PFSK-1 (cell line): Measurements from ENCODE around the gene TNNC1.

ENCODE experiments used
- FOXP2 ChIP-seq: optimal IDR thresholded peaks from 2 replicates; pipeline ENCODE3; 2011; ENCODE audit warnings: borderline replicate concordance, control low read depth, inconsistent platforms; ENCODE audit not compliant: insufficient read depth; ENCODE audit errors: extremely low read length, extremely low read depth
- POLR2AphosphoS5 ChIP-seq: IDR thresholded peaks from 2 replicates; pipeline ENCODE4 v1.6.1; 2012; ENCODE audit warnings: low read depth, mild to moderate bottlenecking, control low read depth, low read length, moderate library complexity
- SIN3A ChIP-seq: IDR thresholded peaks from 2 replicates; pipeline ENCODE4 v1.6.1; 2012; ENCODE audit warnings: mild to moderate bottlenecking, low read length, moderate library complexity, borderline replicate concordance; ENCODE audit not compliant: insufficient read depth
- TAF1 ChIP-seq: IDR thresholded peaks from 2 replicates; pipeline ENCODE4 v1.6.1; 2012; ENCODE audit warnings: low read length, control low read depth, borderline replicate concordance; ENCODE audit not compliant: insufficient read depth
- TF ChIP-seq, protein P1 (sequence below), 2 experiments: IDR thresholded peaks; 2 replicates each; pipeline versions ENCODE4 v1.6.1 to v1.8.0; 2011 to 2012; ENCODE audit warnings: low read depth in 2 of 2, low read length in 2 of 2, control low read depth in 1 of 2, inconsistent platforms in 1 of 2, mild to moderate bottlenecking in 1 of 2, moderate library complexity in 1 of 2; ENCODE audit not compliant: insufficient read depth in 1 of 2

DNA sequence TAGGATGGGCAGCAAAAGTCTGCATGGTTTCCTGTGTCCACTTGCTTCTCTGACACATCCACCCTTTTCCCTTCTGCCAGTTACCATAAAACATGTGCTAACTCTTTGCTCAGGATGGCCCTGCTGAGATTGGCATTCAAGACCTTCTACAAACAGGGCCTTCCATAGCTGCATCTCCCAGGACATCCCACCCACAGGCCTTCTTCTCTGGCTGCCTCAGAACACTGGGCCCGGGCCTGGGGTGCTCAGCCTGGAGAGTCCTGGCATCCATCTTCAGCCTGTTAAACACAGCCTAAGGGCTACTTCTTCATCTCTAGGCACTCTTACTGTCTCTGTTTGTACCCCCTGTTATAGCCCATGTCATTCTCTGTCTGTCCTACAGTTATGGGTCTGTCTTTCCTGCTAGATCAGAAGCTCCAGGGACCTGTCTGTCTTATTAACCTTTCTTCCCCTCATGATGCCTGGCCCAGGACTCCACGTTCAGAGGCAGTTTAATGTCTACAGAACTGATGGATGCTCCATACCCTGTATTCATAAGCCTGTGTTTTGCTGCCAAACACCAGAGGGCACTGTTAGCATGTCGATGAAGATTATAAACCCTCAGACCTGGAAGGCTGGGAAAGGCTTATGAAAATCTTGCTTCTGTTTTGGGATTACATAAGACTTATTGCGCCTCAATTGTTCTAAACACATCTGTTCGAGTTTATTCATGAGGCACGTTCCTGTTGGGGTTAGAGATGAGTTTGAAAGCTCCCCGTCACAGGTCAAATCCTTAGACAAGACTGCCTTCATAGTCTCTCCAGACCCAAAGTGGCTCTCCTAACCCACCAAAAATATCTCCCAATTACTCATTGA lies 25.5 kb downstream of the TNNC1 start:
- TF ChIP-seq POLR2AphosphoS5, result no peak
- TF ChIP-seq, protein P1, sequence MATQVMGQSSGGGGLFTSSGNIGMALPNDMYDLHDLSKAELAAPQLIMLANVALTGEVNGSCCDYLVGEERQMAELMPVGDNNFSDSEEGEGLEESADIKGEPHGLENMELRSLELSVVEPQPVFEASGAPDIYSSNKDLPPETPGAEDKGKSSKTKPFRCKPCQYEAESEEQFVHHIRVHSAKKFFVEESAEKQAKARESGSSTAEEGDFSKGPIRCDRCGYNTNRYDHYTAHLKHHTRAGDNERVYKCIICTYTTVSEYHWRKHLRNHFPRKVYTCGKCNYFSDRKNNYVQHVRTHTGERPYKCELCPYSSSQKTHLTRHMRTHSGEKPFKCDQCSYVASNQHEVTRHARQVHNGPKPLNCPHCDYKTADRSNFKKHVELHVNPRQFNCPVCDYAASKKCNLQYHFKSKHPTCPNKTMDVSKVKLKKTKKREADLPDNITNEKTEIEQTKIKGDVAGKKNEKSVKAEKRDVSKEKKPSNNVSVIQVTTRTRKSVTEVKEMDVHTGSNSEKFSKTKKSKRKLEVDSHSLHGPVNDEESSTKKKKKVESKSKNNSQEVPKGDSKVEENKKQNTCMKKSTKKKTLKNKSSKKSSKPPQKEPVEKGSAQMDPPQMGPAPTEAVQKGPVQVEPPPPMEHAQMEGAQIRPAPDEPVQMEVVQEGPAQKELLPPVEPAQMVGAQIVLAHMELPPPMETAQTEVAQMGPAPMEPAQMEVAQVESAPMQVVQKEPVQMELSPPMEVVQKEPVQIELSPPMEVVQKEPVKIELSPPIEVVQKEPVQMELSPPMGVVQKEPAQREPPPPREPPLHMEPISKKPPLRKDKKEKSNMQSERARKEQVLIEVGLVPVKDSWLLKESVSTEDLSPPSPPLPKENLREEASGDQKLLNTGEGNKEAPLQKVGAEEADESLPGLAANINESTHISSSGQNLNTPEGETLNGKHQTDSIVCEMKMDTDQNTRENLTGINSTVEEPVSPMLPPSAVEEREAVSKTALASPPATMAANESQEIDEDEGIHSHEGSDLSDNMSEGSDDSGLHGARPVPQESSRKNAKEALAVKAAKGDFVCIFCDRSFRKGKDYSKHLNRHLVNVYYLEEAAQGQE (IDR thresholded peaks at IDR 0.05; ENCODE audit: insufficient read depth in 1 of 2, low read depth in 2 of 2, low read length in 2 of 2), result no peak
- TF ChIP-seq TAF1, result no peak
- no peak for TF ChIP-seq SIN3A
- no peak for TF ChIP-seq FOXP2
